Stimulated activated CD8-positive, alpha-beta memory T cell treated with anti-CD3 and anti-CD28 coated beads, Interleukin-7, amount 100 ng/mL, for 48 hours (primary cell): ENCODE results near the gene NOM1.

Experiments used
- DNase-seq, 2 donors: peaks; one replicate each; pipeline ENCODE4 v3.0.0-alpha.2; 2020; ENCODE audit warnings: low read depth in 1 of 2; ENCODE audit errors: extremely low read depth in 1 of 2

The NOM1 gene

GRCh38 chr7:157003445-157003755, 53.9 kb downstream of the NOM1 start:
- no peak for DNase-seq

GRCh38 chr7:157003756-157004520, 54.4 kb downstream of the NOM1 start:
- no peak for DNase-seq

DNA sequence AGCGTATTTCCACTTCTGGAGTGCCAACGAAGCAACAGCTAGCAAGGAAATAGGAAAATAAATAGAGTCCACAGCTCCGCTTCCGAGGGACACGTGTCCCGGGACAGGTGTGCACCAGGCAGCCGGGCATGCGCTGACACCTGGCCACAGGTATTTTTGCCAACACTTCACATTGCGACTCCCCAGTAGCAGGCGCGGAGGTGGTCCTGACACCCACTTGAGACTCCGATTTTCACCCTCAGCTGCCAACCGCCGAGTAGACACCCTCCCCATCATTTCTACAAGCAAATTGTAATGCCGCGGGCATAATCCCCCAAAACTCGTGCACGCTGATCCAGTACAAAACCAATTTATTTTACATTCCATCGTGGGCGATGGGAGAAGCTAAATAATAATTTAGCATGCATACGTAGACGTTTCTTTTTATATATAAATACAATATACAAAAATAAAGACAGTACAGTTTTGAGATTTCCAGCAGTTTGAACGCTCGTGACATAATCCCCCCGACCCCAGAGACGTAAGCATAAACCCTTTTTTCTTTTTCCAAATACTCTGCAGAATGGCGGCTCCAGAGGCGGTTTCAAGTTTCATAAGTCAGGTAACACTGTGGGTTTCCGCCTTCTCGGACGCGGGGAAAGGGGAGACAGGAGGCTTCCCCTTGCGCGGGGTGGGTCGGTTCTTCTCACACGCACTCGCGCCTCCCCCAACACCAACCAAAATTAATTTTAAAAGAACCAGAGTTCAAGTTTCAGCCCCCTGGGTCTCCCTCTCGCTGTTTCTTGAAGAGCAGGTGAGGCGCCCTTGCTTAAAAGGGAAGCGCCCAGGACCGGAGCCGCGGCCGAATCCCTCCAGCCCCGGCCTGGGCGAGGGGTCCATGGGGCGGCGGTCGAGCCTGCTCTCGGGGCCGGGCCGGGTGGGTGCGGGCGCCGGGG, 55.3 kb downstream of the NOM1 start:
- no peak for DNase-seq

GRCh38 chr7:157005456-157006204, 56.1 kb downstream of the NOM1 start:
- no peak for DNase-seq

DNA sequence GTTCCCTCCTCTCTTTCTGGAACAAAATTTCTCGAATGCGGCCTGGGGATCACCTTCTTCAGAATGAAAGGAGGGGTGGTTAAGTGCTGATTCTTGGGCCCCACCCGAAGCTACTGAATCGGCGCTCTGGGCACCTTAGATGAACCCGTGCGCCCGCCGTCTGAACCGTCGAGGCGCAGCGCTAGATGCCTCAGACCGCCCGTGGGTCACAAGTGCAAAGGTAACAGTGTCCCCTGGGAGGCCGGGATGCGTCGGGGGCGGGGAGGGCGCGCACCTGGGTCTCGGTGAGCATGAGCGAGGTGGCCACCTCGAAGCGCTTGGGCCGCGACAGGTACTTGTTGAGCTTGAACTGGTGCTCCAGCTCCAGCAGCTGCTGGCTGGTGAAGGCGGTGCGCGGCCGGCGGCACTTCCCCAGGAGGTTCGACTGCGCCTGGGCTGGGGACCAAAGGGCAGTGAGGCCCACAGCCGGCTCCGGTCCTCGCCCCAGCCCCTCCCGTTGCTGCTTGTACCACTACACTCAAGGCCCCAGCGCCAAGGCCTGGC, 56.8 kb downstream of the NOM1 start:
- DNase-seq, result no peak

- DNase-seq, result no peak
Observed at GRCh38 chr7:157006829-157007469, 57.4 kb downstream of the NOM1 start.

- no peak for DNase-seq
Observed at GRCh38 chr7:157007470-157008066, 58.1 kb downstream of the NOM1 start.

DNA sequence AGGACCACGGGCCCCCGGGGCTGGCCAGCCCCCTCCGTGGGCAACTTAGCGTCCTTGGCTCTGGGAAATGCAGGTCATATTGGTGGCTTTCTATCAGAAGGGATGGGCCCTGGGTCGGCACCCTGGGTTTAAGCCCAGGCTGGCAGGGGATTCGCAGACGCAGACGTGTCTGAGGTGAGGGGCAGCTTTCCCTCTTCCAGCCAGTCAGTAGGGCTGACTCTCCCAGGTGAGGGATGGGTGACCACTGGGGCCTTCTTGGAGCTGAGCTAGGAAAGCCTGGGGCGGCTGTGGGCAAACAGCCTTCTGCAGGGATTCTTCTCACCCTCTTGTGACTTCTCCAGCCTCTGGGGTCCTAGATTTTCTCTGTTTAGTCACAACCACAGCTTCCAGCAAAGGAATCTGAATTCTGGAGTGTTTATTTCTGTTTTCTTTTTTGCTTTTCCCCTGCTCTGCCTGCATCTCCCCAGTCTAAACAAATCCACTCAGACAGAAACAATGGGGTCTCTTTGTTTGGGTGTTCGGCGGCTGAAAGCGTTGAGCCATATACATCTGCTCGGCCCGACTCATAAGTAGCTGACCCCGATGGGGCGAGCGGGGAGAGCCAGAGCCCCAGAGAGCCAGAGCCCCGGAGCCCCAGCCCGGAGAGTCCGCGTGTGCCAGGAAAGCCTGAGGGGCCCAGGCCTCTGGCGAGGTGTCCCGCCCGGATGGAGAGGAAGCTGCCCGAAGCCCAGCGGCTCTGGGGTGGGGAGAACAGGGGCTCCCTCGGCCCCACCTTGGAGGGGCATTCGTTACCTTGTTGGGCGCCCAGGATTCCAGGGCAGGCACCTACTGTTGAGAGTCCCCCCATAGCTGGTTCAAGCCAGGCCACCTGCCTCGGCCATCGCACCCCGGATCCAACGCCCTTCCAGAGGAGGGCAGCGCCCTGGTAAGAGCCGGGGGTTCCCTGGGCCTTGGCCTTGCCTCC, 59.0 kb downstream of the NOM1 start:
- no peak for DNase-seq

DNA sequence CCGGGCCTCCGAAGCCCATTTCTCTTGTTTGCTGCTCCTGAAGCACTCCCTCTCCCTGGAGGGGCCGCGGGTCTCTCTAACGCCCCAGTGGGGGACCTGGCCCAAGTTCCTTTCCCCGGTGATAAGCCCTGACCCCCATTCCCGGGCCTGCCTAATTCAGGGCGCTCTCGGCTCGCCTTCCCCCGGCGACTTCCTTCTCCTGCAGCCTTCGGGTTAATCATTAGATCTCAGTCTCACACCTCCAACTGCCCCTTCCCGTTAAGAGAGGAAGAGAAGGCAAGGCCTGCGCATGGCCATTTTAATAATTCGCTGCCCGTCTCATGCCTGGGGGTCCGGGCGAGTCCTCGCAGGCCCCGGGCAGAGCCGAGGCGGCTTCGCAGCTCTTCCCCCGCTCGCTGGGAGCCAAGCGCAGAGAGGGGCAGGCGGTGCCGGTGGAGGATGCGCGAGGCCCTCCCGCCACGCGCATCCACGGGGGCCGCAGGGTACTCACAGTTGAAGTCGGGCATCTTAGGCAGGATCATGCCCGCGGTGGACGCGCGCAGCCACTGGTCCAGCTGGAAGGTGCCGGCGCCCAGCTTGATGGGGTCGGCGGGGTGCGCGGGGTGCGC, 59.8 kb downstream of the NOM1 start:
- DNase-seq, result no peak

GRCh38 chr7:157009778-157010587, 60.5 kb downstream of the NOM1 start:
- DNase-seq, result no peak

DNA sequence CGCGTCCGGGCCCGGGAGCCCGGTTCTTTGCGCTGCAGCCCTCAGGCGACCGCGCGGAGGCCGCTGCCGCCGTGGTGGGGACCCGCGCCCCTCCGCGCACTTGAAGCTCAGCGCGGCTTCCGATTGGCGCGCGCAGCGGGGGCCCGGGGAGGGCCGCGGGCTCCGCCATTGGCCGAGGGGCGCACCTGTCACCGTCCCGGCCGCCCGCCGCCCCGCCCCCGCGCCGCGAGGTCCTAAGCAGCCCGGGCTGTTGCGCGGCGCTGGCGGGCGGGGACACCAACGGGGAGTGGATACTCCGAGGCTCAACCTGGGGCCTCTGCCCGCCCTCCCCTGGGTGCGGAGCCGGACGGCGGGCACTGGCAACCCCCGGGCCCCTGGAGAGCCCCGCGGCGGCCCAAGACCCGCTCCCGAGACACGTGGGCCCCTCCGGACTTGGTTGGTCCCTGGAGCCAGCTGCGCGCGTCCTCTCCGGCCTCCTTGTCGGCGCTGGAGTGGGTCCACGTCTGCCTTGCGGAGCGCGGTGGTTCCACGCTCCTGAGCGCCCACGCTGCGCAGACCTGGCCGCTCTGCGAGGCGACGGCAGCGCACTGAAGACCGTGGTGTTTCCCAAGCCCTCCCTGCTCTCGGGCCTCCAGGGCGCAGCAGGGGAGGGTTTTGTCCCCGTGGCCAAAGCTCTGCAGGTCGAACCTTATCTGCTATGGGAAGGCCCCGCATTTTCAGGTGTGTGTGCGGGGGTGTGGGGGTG, 61.2 kb downstream of the NOM1 start, which contains the start of gene MNX1:
TSS of gene MNX1 (minus strand) at position 76 of the 745 bp plus-strand sequence. CDS start 313 bp downstream, outside the sequence.
- peak in 1 of 2 donors; percentile 27 for DNase-seq

DNA sequence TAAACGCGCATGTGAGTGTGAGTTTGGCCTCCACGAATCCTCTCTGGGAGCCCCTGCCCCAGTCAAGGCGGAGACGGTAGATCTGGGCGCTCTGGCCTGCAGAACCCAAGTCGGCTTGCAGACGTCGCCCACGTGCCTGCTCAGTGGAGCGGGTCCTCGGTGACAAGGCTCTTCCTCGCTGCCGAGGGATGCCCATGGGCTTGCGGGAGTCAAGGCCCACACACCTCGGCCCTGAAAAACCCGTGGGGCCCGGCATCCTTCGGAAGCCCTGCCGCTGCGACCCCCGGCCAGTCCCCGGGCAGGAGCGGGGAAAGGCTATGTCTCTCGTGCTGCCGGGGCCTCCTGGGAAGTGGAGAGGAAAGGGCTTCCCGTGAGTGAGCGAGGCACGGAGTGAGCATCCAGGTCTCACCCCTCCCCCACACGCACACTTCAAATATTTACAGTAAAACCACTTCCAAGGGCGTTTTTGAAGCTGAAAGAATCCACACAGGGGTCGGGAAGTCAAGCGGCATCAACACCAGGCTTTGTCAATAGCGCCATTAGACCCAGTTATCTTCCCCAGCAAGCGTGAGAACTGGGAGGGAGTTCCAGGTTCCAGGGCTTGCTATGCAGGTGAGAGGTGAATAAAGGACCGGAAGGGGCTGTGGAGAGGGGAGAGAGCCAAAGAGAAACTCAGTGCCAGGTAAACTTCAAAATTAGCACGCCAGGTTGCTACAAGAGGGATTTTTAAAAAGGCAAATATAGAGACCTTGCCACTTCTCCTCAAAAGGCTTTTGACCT, 62.0 kb downstream of the NOM1 start:
- no peak for DNase-seq

DNA sequence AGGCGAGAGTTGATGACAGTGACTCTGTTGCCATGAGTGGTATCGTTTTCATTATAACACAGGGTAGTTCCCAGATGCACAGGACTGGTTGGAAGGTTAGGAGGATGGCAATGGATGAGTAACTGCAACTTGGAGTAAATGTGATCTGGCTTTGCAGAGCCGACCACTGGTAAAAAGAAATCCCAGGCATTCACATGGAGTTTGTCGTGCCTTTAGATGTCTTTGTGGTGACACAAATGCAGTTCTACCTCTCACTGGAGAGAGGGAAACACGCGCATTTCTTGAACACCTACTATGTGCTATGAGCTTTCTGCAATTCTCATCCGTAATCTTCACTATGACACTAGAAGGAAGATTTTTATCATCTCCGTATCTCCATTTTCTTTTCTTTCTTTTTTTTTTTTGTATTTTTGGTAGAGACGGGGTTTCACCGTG, 62.6 kb downstream of the NOM1 start:
- no peak for DNase-seq

DNA sequence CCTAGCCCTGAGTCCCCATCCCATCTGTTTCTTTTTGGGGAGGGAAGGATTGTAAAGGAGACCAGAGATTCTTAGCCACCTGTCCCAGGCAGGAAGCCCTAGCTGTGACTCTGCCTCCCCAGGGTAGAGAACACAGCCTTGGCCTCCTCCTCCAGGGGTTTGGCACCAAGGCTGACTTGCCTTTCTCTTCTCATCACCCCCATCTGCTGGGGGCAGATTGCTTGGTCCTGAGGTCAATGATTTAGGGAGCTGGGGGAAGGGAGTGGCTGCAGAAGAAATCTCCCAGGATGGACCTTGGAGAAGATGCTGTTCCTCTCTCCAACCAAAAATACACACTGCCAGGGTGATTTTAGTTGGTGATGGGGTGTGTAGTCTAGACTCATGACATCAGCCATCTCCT, 63.6 kb downstream of the NOM1 start:
- DNase-seq, result no peak

DNA sequence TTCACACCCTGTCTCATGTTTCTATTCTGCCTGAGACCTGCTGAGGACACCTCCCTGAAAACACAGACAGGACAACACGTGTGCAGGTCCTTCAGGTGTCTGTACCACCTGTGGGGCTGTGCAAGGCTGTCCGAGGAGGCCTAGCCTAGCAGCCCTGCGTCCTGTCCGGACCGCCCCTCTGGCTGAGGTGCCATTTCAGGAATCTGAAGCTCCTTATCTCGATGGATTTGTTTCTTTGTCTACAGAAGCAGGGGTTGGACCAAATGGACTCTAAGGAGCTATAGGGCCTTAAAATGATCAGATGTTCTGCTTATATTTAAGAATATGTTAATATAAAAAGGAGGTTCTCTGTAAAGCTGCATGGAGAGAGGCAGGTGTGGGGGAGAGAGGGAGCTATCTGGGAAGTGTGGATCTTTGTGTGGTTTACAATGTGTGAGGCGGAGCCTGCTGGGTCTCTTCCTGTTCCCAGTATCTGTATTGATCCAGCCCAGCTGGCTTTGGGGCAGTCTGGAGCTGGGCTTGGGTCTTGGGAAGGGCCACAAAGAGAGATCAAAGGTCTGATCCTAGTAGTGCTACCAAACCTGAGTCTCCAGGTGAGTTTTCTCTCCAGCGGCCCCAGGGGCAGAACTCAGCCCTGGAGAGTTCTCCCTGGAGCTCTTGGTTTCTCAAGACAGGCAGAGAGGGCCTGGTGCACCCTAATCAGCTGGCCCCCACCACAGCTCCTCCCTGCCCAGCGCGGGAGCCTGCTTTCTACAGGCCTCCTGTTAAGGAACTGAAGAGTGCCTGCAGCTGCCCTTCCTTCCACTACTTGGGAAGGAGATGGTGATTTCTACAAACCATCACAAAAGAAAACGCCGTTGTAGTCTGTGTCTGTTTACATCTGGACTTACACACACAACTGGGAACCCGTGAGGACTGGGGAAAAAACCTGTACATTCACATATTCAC, 64.4 kb downstream of the NOM1 start:
- no peak for DNase-seq
